Measurements from ENCODE around the gene ZNF385D. TPM values are rescaled to one million over a fixed set of nuclear protein-coding genes. Genes with fewer than 3 reads are reported as not detected.

ZNF385D gene
- total RNA-seq, 1 experiment from 2014 or later = not detected

DNA sequence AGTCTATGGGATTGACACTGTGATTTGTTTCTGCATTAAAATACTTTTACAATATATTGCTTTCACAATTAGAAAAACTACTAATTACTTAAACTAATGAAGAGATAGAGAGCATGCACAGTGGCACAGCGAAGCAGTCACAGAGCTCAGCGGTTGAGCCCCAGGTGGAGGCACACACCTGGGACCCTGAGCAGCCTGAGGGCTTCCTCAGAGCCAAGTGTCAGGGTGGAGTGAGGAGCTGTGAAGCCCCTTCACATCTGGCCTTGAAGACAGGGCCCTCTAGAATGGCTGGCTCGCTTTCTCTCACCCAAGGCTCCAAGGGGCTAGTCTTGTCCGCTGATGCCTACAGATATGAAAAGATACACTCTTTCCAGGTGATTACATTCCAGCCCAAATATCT, 287.7 kb downstream of the ZNF385D start:
- TF ChIP-seq, protein P1, sequence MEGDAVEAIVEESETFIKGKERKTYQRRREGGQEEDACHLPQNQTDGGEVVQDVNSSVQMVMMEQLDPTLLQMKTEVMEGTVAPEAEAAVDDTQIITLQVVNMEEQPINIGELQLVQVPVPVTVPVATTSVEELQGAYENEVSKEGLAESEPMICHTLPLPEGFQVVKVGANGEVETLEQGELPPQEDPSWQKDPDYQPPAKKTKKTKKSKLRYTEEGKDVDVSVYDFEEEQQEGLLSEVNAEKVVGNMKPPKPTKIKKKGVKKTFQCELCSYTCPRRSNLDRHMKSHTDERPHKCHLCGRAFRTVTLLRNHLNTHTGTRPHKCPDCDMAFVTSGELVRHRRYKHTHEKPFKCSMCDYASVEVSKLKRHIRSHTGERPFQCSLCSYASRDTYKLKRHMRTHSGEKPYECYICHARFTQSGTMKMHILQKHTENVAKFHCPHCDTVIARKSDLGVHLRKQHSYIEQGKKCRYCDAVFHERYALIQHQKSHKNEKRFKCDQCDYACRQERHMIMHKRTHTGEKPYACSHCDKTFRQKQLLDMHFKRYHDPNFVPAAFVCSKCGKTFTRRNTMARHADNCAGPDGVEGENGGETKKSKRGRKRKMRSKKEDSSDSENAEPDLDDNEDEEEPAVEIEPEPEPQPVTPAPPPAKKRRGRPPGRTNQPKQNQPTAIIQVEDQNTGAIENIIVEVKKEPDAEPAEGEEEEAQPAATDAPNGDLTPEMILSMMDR (IDR thresholded peaks at IDR 0.05; ENCODE audit: insufficient read depth in 1 of 2, low read depth in 1 of 2, low read length in 1 of 2, severe bottlenecking in 1 of 2, unreplicated experiment in 1 of 2) = no peak
- DNase-seq = no peak
- no peak overlapping the region for H3K4me3 Mint-ChIP-seq (ENCODE audit: unreplicated experiment)
- no peaks in the 10 kb centered on the region for H3K4me1 Mint-ChIP-seq (ENCODE audit: low read depth, unreplicated experiment)
- H3K27me3 Mint-ChIP-seq (ENCODE audit: insufficient read depth, unreplicated experiment) = peaks cover 12% of the 10 kb centered on the region
- no peak overlapping the region for H3K27ac Mint-ChIP-seq (ENCODE audit: unreplicated experiment)
- no peak overlapping the region for H3K4me3 ChIP-seq (ENCODE audit: low read depth, low read length)
- intact Hi-C loops (cut with micrococcal nuclease; ENCODE audit: unreplicated experiment) = no loop called here
- no peaks in the 10 kb centered on the region for H3K4me1 ChIP-seq
- ChIA-PET POLR2A (no interaction called here), CTCF (no interaction called here)
- H3K27me3 ChIP-seq (replicated peaks; ENCODE audit: control insufficient read depth, insufficient read depth, low read length) = no peaks in the 10 kb centered on the region
- no peaks in the 10 kb centered on the region for H3K36me3 Mint-ChIP-seq (ENCODE audit: insufficient read depth, unreplicated experiment)
- no peaks in the 10 kb centered on the region for H3K9me3 ChIP-seq
- no peaks in the 10 kb centered on the region for H3K9me3 Mint-ChIP-seq (ENCODE audit: unreplicated experiment)
- BruUV-seq (replicated peaks) = no TSS peak
- no peaks in the 10 kb centered on the region for H3K36me3 ChIP-seq (ENCODE audit: control insufficient read depth, insufficient read depth, low read length)

DNA sequence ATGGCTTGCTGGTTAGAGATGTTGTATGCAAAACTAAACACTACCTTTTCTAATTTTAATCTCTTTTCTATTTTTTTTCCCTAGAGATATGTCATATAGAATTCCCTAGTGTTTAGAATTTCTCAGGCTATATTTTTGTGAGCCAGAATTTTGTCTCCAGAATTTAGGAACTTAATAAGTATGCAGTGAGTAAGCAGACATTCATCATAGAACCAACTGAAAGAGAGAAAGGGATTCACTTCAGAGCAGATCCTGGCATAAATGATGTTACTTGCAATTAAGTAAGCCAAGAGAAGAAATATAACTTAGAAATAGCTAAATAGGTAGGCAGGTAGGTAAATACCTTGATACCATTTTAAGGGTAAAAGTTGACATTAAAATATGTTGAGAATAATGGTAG, 288.9 kb downstream of the ZNF385D start:
- TF ChIP-seq, protein P1 (IDR thresholded peaks at IDR 0.05; ENCODE audit: insufficient read depth in 1 of 2, low read depth in 1 of 2, low read length in 1 of 2, severe bottlenecking in 1 of 2, unreplicated experiment in 1 of 2) = no peak
- Histone ChIP-seq H3K27me3 (replicated peaks; ENCODE audit: control insufficient read depth, insufficient read depth, low read length) (no peaks in the 10 kb centered on the region), H3K9me3 (no peaks in the 10 kb centered on the region), H3K36me3 (ENCODE audit: control insufficient read depth, insufficient read depth, low read length) (no peaks in the 10 kb centered on the region), H3K4me1 (no peaks in the 10 kb centered on the region), H3K4me3 (ENCODE audit: low read depth, low read length) (no peak overlapping the region)
- ChIA-PET CTCF (no interaction called here), POLR2A (no interaction called here)
- no peak for DNase-seq
- H3K4me3 Mint-ChIP-seq (ENCODE audit: unreplicated experiment) = no peak overlapping the region
- H3K27me3 Mint-ChIP-seq (ENCODE audit: insufficient read depth, unreplicated experiment) = peaks cover 12% of the 10 kb centered on the region
- intact Hi-C loops (cut with micrococcal nuclease; ENCODE audit: unreplicated experiment) = no loop called here
- H3K9me3 Mint-ChIP-seq (ENCODE audit: unreplicated experiment) = no peaks in the 10 kb centered on the region
- no peak overlapping the region for H3K27ac Mint-ChIP-seq (ENCODE audit: unreplicated experiment)
- no peaks in the 10 kb centered on the region for H3K4me1 Mint-ChIP-seq (ENCODE audit: low read depth, unreplicated experiment)
- no TSS peak for BruUV-seq (replicated peaks)
- H3K36me3 Mint-ChIP-seq (ENCODE audit: insufficient read depth, unreplicated experiment) = no peaks in the 10 kb centered on the region

DNA sequence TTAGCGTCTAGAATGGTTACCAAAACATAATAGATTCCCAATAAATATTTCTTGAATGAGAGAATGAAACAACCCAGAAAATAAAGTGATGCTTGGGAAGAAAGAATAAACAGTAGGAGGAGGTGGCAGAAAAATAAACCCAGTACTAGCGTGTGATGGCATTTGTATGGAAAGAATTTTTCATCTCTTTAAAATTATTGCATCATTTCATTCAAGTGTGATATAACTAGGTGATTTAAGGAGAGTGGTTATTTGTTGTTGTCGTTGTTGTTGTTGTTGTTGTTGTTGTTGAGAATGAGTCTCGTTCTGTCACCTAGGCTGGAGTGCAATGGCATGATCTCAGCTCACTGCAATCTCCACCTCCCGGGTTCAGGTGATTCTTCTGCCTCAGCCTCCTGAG, 293.9 kb downstream of the ZNF385D start:
- no TSS peak for BruUV-seq (replicated peaks)
- H3K4me3 Mint-ChIP-seq (ENCODE audit: unreplicated experiment) = no peak overlapping the region
- TF ChIP-seq, protein P1 (IDR thresholded peaks at IDR 0.05; ENCODE audit: insufficient read depth in 1 of 2, low read depth in 1 of 2, low read length in 1 of 2, severe bottlenecking in 1 of 2, unreplicated experiment in 1 of 2) = no peak

More for the DNA sequence above, 293.9 kb downstream of the ZNF385D start:
- no peak overlapping the region for H3K27ac Mint-ChIP-seq (ENCODE audit: unreplicated experiment)
- no peaks in the 10 kb centered on the region for H3K9me3 Mint-ChIP-seq (ENCODE audit: unreplicated experiment)
- H3K36me3 Mint-ChIP-seq (ENCODE audit: insufficient read depth, unreplicated experiment) = no peaks in the 10 kb centered on the region
- intact Hi-C loops (cut with micrococcal nuclease; ENCODE audit: unreplicated experiment) = no loop called here
- POLR2A ChIA-PET = no interaction called here
- Histone ChIP-seq H3K9me3 (no peaks in the 10 kb centered on the region), H3K4me1 (no peaks in the 10 kb centered on the region), H3K36me3 (ENCODE audit: control insufficient read depth, insufficient read depth, low read length) (no peaks in the 10 kb centered on the region), H3K4me3 (ENCODE audit: low read depth, low read length) (no peak overlapping the region), H3K27me3 (replicated peaks; ENCODE audit: control insufficient read depth, insufficient read depth, low read length) (no peaks in the 10 kb centered on the region)
- DNase-seq = no peak
- no peaks in the 10 kb centered on the region for H3K27me3 Mint-ChIP-seq (ENCODE audit: insufficient read depth, unreplicated experiment)
- H3K4me1 Mint-ChIP-seq (ENCODE audit: low read depth, unreplicated experiment) = no peaks in the 10 kb centered on the region
- CTCF ChIA-PET = no interaction called here

Data from Caco-2 (cell line).